Stimulated activated CD4-positive, alpha-beta T cell treated with anti-CD3 and anti-CD28 coated beads, Interleukin-12 subunit alpha, Interleukin-12 subunit beta, amount 100 ng/mL, for 24 hours (primary cell): Measurements from ENCODE around the gene MRPL52.

Experiments
- DNase-seq, 2 experiments: peaks; one replicate each; pipeline ENCODE4 v3.0.0-alpha.2; 2020; ENCODE audit warnings: low read depth in 2 of 2

The MRPL52 gene

DNA sequence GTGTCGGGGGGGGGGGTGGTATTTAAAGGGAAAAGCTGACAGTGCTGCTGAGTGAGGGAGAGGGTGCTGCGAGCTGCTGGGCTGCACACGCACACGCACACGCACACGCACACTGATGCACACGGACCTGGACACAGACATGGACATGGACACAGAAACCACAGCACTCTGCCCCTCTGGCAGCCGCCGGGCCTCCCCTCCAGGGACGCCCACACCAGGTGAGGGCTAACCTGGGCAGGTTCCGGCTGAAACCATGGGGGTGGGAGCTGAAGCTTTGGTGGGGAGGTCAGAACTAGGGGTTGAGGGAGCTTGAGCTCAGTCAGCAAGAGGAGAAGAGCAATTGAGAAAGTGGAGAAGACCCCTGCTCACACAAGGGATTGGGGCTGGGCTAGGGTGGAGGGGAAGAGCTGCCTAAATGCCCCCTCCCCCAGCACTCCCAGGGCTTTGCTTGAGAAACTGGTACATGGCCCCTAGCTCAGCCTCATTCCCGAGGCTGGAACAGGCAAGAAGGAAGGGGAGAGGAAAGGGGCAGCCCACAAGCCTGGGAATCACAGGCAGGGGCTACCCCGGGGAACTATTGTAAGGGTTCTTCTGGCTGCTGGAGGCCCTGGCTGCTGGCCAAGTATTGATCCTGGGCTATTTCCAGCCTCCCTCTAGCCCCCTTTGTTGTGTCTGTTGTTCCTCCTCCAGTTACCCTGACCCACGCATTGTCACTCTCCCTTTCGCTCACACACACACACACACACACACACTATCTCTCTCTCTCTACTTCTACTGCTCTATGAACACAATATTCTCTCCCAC lies 53.7 kb downstream of the MRPL52 start, which contains the start of gene REM2:
REM2 (plus strand) TSS at position 50 of the 804 bp plus-strand sequence; CDS start at position 116, 66 bp downstream.
- no peak for DNase-seq

DNA sequence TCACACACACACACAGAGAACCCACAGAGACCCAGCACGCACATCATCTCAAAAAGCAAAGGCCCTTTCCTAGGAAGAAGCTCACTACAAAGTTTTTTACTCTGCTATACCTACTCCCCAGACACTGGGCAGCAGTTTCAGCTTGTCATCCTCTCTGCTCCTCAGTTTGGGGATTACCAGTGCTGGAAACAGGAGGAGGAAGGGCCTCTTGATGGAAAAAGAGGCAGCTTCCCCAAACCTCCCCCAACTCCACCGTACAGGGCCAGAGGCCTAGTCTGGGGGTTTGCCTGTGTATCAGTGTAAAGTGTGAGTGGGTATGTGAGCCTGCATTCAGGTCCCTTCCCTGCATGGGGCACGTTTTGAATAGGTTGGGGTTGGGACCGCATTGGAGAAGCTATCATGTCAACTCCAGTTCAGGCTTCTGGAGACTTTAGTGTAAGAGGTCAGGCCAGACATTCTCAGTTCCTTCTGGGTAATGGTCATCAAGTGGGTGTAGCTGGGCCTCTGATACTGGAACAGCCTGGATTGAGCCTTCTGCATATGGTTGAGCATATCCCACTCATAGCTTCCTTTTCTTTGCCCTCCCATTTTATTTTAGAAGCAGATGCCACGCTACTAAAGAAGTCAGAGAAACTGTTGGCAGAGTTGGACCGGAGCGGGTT lies 54.5 kb downstream of the MRPL52 start:
- DNase-seq: no peak
